H9 (cell line): Measurements from ENCODE around the gene MUC4. TPM values are rescaled to one million over a fixed set of nuclear protein-coding genes. Genes with fewer than 3 reads are reported as not detected.
A peak's percentile ranks its signal among the peaks of the same experiment; 100 is the strongest.

Experiments
- DNase-seq: peaks from one replicate; pipeline ENCODE4 v3.0.0-alpha.2; 2017
- H2AFZ ChIP-seq: one replicate; pipeline ENCODE4 v1.6.1; 2013; ENCODE audit warnings: mild to moderate bottlenecking, low read length, control low read depth, moderate library complexity
- H2AK5ac ChIP-seq: 2 replicates; pipeline ENCODE4 v1.6.1; 2013; ENCODE audit warnings: low read length, control low read depth, mixed read lengths; ENCODE audit not compliant: insufficient read length
- H2BK120ac ChIP-seq: one replicate; pipeline ENCODE4 v1.6.1; 2013; ENCODE audit warnings: low read depth, mild to moderate bottlenecking, low read length, control low read depth, inconsistent platforms; ENCODE audit not compliant: poor library complexity, severe bottlenecking
- H2BK12ac ChIP-seq: 2 replicates; pipeline ENCODE4 v1.6.1; 2013; ENCODE audit warnings: low read length, control low read depth, mixed read lengths, low read depth; ENCODE audit not compliant: insufficient read length
- H2BK15ac ChIP-seq: 2 replicates; pipeline ENCODE4 v1.6.1; 2013; ENCODE audit warnings: low read depth, low read length, control low read depth
- H2BK20ac ChIP-seq: one replicate; pipeline ENCODE4 v1.6.1; 2013; ENCODE audit warnings: low read depth, mild to moderate bottlenecking, low read length, control low read depth, inconsistent platforms; ENCODE audit not compliant: poor library complexity, severe bottlenecking
- H2BK5ac ChIP-seq: 2 replicates; pipeline ENCODE4 v1.6.1; 2013; ENCODE audit warnings: low read length, control low read depth, mixed read lengths; ENCODE audit not compliant: insufficient read length
- H3K14ac ChIP-seq: 2 replicates; pipeline ENCODE4 v1.6.1; 2013; ENCODE audit warnings: low read length, control low read depth; ENCODE audit not compliant: insufficient read depth
- H3K18ac ChIP-seq: 2 replicates; pipeline ENCODE4 v1.6.1; 2013; ENCODE audit warnings: low read depth, mild to moderate bottlenecking, mixed read lengths, low read length, control low read depth; ENCODE audit not compliant: insufficient read length
- H3K23ac ChIP-seq: 2 replicates; pipeline ENCODE4 v1.6.1; 2013; ENCODE audit warnings: low read length, control low read depth, mixed read lengths, low read depth; ENCODE audit not compliant: insufficient read length
- H3K23me2 ChIP-seq: 2 replicates; pipeline ENCODE4 v1.6.1; 2013; ENCODE audit warnings: low read depth, mild to moderate bottlenecking, mixed read lengths, low read length, control low read depth; ENCODE audit not compliant: insufficient read length, poor library complexity, severe bottlenecking
- H3K27ac ChIP-seq: 2 replicates; pipeline ENCODE4 v1.5.1; 2013; ENCODE audit warnings: low read length, control low read depth, mixed read lengths, low read depth; ENCODE audit not compliant: insufficient read length
- H3K27me3 ChIP-seq: 2 replicates; pipeline ENCODE4 v1.6.1; 2013; ENCODE audit warnings: low read length, control low read depth, inconsistent platforms; ENCODE audit not compliant: insufficient read depth
- H3K4ac ChIP-seq: 2 replicates; pipeline ENCODE4 v1.6.1; 2013; ENCODE audit warnings: low read depth, mild to moderate bottlenecking, control low read depth, inconsistent platforms, low read length, moderate library complexity
- H3K4me1 ChIP-seq: 2 replicates; pipeline ENCODE4 v1.6.1; 2013; ENCODE audit warnings: low read length, control low read depth, inconsistent platforms; ENCODE audit not compliant: insufficient read depth
- H3K4me2 ChIP-seq: 2 replicates; pipeline ENCODE4 v1.6.1; 2013; ENCODE audit warnings: low read length, control low read depth, mixed read lengths; ENCODE audit not compliant: insufficient read length, insufficient read depth
- H3K56ac ChIP-seq: 2 replicates; pipeline ENCODE4 v1.6.1; 2013; ENCODE audit warnings: low read depth, mild to moderate bottlenecking, mixed read lengths, low read length, control low read depth; ENCODE audit not compliant: insufficient read length
- H3K79me1 ChIP-seq: 2 replicates; pipeline ENCODE4 v1.6.1; 2013; ENCODE audit warnings: low read depth, mild to moderate bottlenecking, moderate library complexity, low read length, control low read depth, inconsistent platforms; ENCODE audit not compliant: insufficient read depth, poor library complexity, severe bottlenecking
- H3K79me2 ChIP-seq: 2 replicates; pipeline ENCODE4 v1.6.1; 2013; ENCODE audit warnings: low read length, control low read depth, inconsistent platforms; ENCODE audit not compliant: insufficient read depth
- H3K9ac ChIP-seq: 2 replicates; pipeline ENCODE4 v1.6.1; 2013; ENCODE audit warnings: low read length, control low read depth, mixed read lengths; ENCODE audit not compliant: insufficient read length; ENCODE audit errors: extremely low read depth
- H3K9me3 ChIP-seq: one replicate; pipeline ENCODE4 v1.6.1; 2013; ENCODE audit warnings: low read depth, low read length, inconsistent platforms; ENCODE audit not compliant: control insufficient read depth
- H3T11ph ChIP-seq: one replicate; pipeline ENCODE4 v1.6.1; 2013; ENCODE audit warnings: mild to moderate bottlenecking, low read length, control low read depth, inconsistent platforms
- H4K20me1 ChIP-seq: one replicate; pipeline ENCODE4 v1.6.1; 2013; ENCODE audit not compliant: control insufficient read depth, insufficient read length, insufficient read depth
- H4K5ac ChIP-seq: 2 replicates; pipeline ENCODE4 v1.6.1; 2013; ENCODE audit warnings: low read depth, mild to moderate bottlenecking, mixed read lengths, low read length, control low read depth; ENCODE audit not compliant: insufficient read length
- H4K8ac ChIP-seq: replicated peaks from 2 replicates; pipeline ENCODE4 v1.6.1; 2013; ENCODE audit warnings: low read length, control low read depth, mixed read lengths, low read depth; ENCODE audit not compliant: insufficient read length
- H4K91ac ChIP-seq: 2 replicates; pipeline ENCODE4 v1.6.1; 2013; ENCODE audit warnings: low read depth, mild to moderate bottlenecking, moderate library complexity, mixed read lengths, low read length, control low read depth; ENCODE audit not compliant: insufficient read length
- H3K27ac Mint-ChIP-seq, 3 experiments: 2 replicates in 2 of 3; 3 replicates in 1 of 3; pipeline ENCODE4 v1.8.0; 2020 to 2021; ENCODE audit warnings: mixed read lengths in 3 of 3, mild to moderate bottlenecking in 1 of 3, moderate library complexity in 1 of 3
- H3K27me3 Mint-ChIP-seq: 2 replicates; pipeline ENCODE4 v1.8.0; 2021; ENCODE audit warnings: low read depth, mild to moderate bottlenecking, moderate library complexity, mixed read lengths
- H3K36me3 Mint-ChIP-seq, 3 experiments: 2 replicates in 2 of 3; 3 replicates in 1 of 3; pipeline ENCODE4 v1.8.0; 2020 to 2021; ENCODE audit warnings: low read depth in 3 of 3, mixed read lengths in 3 of 3; ENCODE audit not compliant: insufficient read depth in 1 of 3
- H3K4me1 Mint-ChIP-seq, 2 experiments: 2 replicates each; pipeline ENCODE4 v1.8.0; 2020; ENCODE audit warnings: mixed read lengths in 2 of 2
- H3K4me3 Mint-ChIP-seq, 2 experiments: 2 replicates in 1 of 2; 3 replicates in 1 of 2; pipeline ENCODE4 v1.8.0; 2020 to 2021; ENCODE audit warnings: mild to moderate bottlenecking in 2 of 2, mixed read lengths in 2 of 2, moderate library complexity in 1 of 2
- H3K9me3 Mint-ChIP-seq, 2 experiments: 2 replicates in 1 of 2; 3 replicates in 1 of 2; pipeline ENCODE4 v1.8.0; 2020; ENCODE audit warnings: mild to moderate bottlenecking in 2 of 2, mixed read lengths in 2 of 2, moderate library complexity in 1 of 2
- CTCF ChIP-seq: fragments of 200-600 bp; sonication (generic); conservative IDR thresholded peaks from 3 replicates; pipeline ENCODE4 v1.8.0; 2021; ENCODE audit warnings: antibody characterized with exemption, mild to moderate bottlenecking
- WGBS: extraction: QIAGEN DNeasy Blood & Tissue Kit; methylation state at CpG from one replicate; pipeline ENCODE4 v1.1.7; 2013; ENCODE audit warnings: missing lambda C conversion rate, low lambda C conversion rate, mixed read lengths; ENCODE audit not compliant: insufficient read length; ENCODE audit errors: extremely low coverage; 5-methylcytosine and 5-hydroxymethylcytosine counted together
- total RNA-seq: library from RNA; stranded (reverse); gene quantifications from 2 replicates; pipeline ENCODE4 v1.2.1, GENCODE V29; 2021

MUC4 gene
- total RNA-seq, 1 experiment from 2014 or later = 1.2 TPM

- Histone ChIP-seq H4K20me1 (no peaks in the 10 kb centered on the region), H3K23me2 (no peaks in the 10 kb centered on the region), H2BK20ac (no peak overlapping the region), H3K79me2 (no peaks in the 10 kb centered on the region), H3K56ac (no peak overlapping the region), H4K8ac (no peak overlapping the region), H3K9me3 (no peaks in the 10 kb centered on the region), H4K91ac (no peak overlapping the region), H2AFZ (no peak overlapping the region), H3K23ac (no peak overlapping the region), H3K79me1 (no peaks in the 10 kb centered on the region), H3K4me2 (no peak overlapping the region), H2BK5ac (no peak overlapping the region), H2AK5ac (no peak overlapping the region), H2BK12ac (no peak overlapping the region), H3K27ac (no peak overlapping the region), H3T11ph (no peak overlapping the region), H3K27me3 (no peaks in the 10 kb centered on the region), H3K4me1 (no peaks in the 10 kb centered on the region; the same call in 1 of the 2 replicates), H2BK120ac (no peak overlapping the region), H3K4ac (no peak overlapping the region), H4K5ac (no peak overlapping the region), H3K18ac (no peak overlapping the region), H2BK15ac (no peak overlapping the region), H3K9ac (no peak overlapping the region), H3K14ac (no peak overlapping the region; the same call in 1 of the 2 replicates)
- peaks cover 7 to 8% of the 10 kb centered on the region in 2 experiments; a peak in 3 of 4 replicates for H3K4me1 Mint-ChIP-seq
- peaks cover 2% of the 10 kb centered on the region; the same call in 1 of the 2 replicates for H3K27me3 Mint-ChIP-seq
- no peak overlapping the region for H3K4me3 Mint-ChIP-seq
- TF ChIP-seq CTCF = no peak
- no CpG with 5 or more reads among the region's 47 CpGs for WGBS
- H3K9me3 Mint-ChIP-seq = no peaks in the 10 kb centered on the region
- no peak for DNase-seq
- H3K36me3 Mint-ChIP-seq = no peaks in the 10 kb centered on the region
- H3K27ac Mint-ChIP-seq = peak overlapping the region in 1 of 3 experiments; percentile 15; a peak in 1 of 7 replicates
These were observed 14.4 kb upstream of the MUC4 start for GRCh38 chr3:195825857-195826804.
